ENCODE results near the gene PHF21B. TPM values are rescaled to one million over a fixed set of nuclear protein-coding genes. Genes with fewer than 3 reads are reported as not detected.

The PHF21B gene
- total RNA-seq, 1 donor, result not detected

DNA sequence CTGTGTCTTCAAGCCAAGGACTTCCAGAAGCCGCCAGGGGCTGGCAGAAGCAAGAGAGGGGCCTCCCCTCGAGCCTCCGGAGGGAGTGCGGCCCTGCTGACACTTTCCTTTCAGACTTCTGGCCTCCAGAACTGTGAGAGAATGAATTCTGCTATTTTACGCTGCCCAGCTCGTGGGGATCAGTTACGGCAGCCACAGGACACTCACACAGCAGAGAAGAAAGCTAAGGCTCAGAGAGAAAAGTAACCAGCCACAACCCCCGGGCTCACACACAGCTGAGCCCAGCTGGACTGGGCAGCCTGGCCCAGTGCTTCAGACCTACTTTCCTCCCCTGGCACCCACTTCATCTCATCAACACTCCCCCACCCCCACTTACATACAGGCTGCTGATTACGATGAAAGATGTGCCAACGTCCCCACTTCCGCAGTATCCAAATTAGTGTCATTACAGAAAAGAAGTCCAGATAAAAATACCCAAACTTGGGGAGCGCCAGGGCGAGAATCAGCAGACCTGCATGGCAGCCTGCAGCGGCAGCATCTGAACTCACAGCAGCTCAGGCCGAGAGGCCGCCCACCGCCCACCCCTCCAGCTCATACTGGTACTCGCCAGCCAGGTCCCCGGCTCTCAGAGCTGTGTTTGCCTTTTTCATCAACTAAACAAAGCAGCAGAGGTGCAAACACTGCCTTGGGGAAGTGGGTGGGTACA, 15.3 kb downstream of the PHF21B start:
- H3K4me2 ChIP-seq (ENCODE audit: insufficient read depth, low read length), result no peak overlapping the region
- H3K4me1 ChIP-seq (ENCODE audit: insufficient read depth, low read length), result no peaks in the 10 kb centered on the region
- no peak overlapping the region for H3K4me3 ChIP-seq (ENCODE audit: insufficient read depth, low read length)
- H3K27ac ChIP-seq (ENCODE audit: low read depth, low read length), result no peak overlapping the region
- H3K79me2 ChIP-seq (ENCODE audit: insufficient read depth, low read length), result no peaks in the 10 kb centered on the region
- no peaks in the 10 kb centered on the region for H3K36me3 ChIP-seq (ENCODE audit: insufficient read depth, low read length)
- peak; percentile 57 for DNase-seq (ENCODE audit: insufficient read length, low spot score, missing footprints)
- no peaks in the 10 kb centered on the region for H3K9me3 ChIP-seq (ENCODE audit: low read depth, low read length)
- no peaks in the 10 kb centered on the region for H4K20me1 ChIP-seq (ENCODE audit: insufficient read depth, low read length)
- TF ChIP-seq, protein P1, sequence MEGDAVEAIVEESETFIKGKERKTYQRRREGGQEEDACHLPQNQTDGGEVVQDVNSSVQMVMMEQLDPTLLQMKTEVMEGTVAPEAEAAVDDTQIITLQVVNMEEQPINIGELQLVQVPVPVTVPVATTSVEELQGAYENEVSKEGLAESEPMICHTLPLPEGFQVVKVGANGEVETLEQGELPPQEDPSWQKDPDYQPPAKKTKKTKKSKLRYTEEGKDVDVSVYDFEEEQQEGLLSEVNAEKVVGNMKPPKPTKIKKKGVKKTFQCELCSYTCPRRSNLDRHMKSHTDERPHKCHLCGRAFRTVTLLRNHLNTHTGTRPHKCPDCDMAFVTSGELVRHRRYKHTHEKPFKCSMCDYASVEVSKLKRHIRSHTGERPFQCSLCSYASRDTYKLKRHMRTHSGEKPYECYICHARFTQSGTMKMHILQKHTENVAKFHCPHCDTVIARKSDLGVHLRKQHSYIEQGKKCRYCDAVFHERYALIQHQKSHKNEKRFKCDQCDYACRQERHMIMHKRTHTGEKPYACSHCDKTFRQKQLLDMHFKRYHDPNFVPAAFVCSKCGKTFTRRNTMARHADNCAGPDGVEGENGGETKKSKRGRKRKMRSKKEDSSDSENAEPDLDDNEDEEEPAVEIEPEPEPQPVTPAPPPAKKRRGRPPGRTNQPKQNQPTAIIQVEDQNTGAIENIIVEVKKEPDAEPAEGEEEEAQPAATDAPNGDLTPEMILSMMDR (IDR thresholded peaks at IDR 0.05; ENCODE audit: extremely low read depth, low read depth, low read length), result no peak
- peaks cover 33% of the 10 kb centered on the region for H3K27me3 ChIP-seq (ENCODE audit: insufficient read depth, low read length)
- H2AFZ ChIP-seq (ENCODE audit: low read length), result no peak overlapping the region

DNA sequence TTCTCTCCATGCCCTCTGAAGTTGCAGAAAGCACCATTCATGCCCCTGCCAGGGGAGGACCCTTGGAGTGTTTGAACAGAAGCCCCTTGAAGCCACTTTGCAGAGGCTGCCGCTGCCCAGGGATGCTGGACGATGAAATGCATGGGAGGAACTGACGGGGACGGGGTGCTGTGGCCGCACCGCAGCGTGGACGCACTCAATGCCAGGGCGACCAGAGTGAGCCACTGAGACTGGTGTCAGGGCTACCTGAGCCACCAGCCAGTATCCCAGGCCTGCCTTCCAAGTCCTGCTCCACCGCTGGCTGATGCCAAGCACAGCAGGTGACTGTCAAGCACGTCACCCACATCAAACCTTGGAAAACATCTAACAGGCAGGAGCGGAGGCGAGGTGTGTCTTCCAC, 17.6 kb downstream of the PHF21B start:
- TF ChIP-seq, protein P1 (IDR thresholded peaks at IDR 0.05; ENCODE audit: extremely low read depth, low read depth, low read length), result no peak

DNA sequence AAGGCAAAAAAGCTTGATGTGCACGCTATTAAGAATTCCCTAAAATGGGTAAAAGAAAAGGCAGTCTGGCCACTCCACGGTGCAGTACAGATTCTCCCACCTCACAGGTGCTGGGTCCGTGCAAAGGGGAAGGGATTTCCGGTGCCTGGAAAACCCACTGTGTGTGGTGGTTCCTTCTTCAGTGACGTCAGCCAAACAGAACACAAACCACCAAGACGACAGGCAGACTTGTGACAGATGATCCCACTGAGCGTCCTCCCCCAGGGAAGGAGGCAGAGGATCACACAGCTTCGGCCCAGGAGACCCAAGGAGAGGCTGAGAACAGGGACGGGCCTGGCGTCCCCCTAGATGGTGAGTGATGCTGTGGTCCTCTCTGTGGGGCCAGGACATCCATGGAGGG, 18.6 kb downstream of the PHF21B start:
- Histone ChIP-seq H3K27ac (ENCODE audit: low read depth, low read length) (no peak overlapping the region), H3K4me2 (ENCODE audit: insufficient read depth, low read length) (no peak overlapping the region), H2AFZ (ENCODE audit: low read length) (no peak overlapping the region), H3K27me3 (ENCODE audit: insufficient read depth, low read length) (peaks cover 27% of the 10 kb centered on the region), H3K36me3 (ENCODE audit: insufficient read depth, low read length) (no peaks in the 10 kb centered on the region), H3K4me1 (ENCODE audit: insufficient read depth, low read length) (no peaks in the 10 kb centered on the region), H3K9me3 (ENCODE audit: low read depth, low read length) (no peaks in the 10 kb centered on the region), H4K20me1 (ENCODE audit: insufficient read depth, low read length) (no peaks in the 10 kb centered on the region), H3K4me3 (ENCODE audit: insufficient read depth, low read length) (no peak overlapping the region), H3K79me2 (ENCODE audit: insufficient read depth, low read length) (no peaks in the 10 kb centered on the region)
- peak; percentile 56 for DNase-seq (ENCODE audit: insufficient read length, low spot score, missing footprints)
- TF ChIP-seq, protein P1 (IDR thresholded peaks at IDR 0.05; ENCODE audit: extremely low read depth, low read depth, low read length), result no peak

More for the DNA sequence above, 17.6 kb downstream of the PHF21B start:
- Histone ChIP-seq H4K20me1 (ENCODE audit: insufficient read depth, low read length) (no peaks in the 10 kb centered on the region), H2AFZ (ENCODE audit: low read length) (no peak overlapping the region), H3K79me2 (ENCODE audit: insufficient read depth, low read length) (no peaks in the 10 kb centered on the region), H3K4me1 (ENCODE audit: insufficient read depth, low read length) (no peaks in the 10 kb centered on the region), H3K27me3 (ENCODE audit: insufficient read depth, low read length) (peaks cover 30% of the 10 kb centered on the region), H3K27ac (ENCODE audit: low read depth, low read length) (no peak overlapping the region), H3K9me3 (ENCODE audit: low read depth, low read length) (no peaks in the 10 kb centered on the region), H3K4me3 (ENCODE audit: insufficient read depth, low read length) (no peak overlapping the region), H3K4me2 (ENCODE audit: insufficient read depth, low read length) (no peak overlapping the region), H3K36me3 (ENCODE audit: insufficient read depth, low read length) (no peaks in the 10 kb centered on the region)
- peak; percentile 73 for DNase-seq (ENCODE audit: insufficient read length, low spot score, missing footprints)

DNA sequence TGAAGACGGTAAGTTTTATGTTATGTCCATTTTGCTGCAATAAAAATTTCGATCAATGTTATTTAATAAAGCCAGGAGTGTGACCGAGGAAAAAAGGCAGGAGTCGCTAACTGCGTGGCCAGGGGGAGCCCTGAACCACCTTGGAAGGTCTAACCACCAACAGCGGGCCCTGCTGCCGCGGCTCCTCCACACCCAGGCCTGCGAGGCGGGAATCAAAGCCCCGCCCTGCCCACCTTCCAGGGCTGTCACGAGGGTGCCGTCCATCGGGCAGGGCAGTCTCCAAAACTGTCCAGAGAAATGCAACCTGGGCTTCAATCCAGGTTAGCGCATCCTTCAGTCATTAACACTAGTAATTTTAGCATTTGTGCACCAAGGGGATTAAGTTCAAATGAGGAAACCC, 19.0 kb downstream of the PHF21B start:
- no peaks in the 10 kb centered on the region for H3K79me2 ChIP-seq (ENCODE audit: insufficient read depth, low read length)
- H2AFZ ChIP-seq (ENCODE audit: low read length), result no peak overlapping the region
- H3K4me2 ChIP-seq (ENCODE audit: insufficient read depth, low read length), result no peak overlapping the region

More for the DNA sequence above, 19.0 kb downstream of the PHF21B start:
- no peaks in the 10 kb centered on the region for H4K20me1 ChIP-seq (ENCODE audit: insufficient read depth, low read length)
- H3K4me1 ChIP-seq (ENCODE audit: insufficient read depth, low read length), result no peaks in the 10 kb centered on the region
- DNase-seq (ENCODE audit: insufficient read length, low spot score, missing footprints), result no peak
- H3K27me3 ChIP-seq (ENCODE audit: insufficient read depth, low read length), result peaks cover 27% of the 10 kb centered on the region
- H3K4me3 ChIP-seq (ENCODE audit: insufficient read depth, low read length), result no peak overlapping the region
- TF ChIP-seq, protein P1 (IDR thresholded peaks at IDR 0.05; ENCODE audit: extremely low read depth, low read depth, low read length), result no peak
- H3K36me3 ChIP-seq (ENCODE audit: insufficient read depth, low read length), result no peaks in the 10 kb centered on the region
- H3K9me3 ChIP-seq (ENCODE audit: low read depth, low read length), result no peaks in the 10 kb centered on the region
- no peak overlapping the region for H3K27ac ChIP-seq (ENCODE audit: low read depth, low read length)
